ENCODE measurements around the gene EFCAB6. TPM values are rescaled to one million over a fixed set of nuclear protein-coding genes. Genes with fewer than 3 reads are reported as not detected.
A peak's percentile ranks its signal among the peaks of the same experiment; 100 is the strongest.

EFCAB6 gene
- total and polyA plus RNA-seq, 5 experiments from 2014 or later, result 0.14 to 1.7 (median 0.58) TPM; not detected in 2

DNA sequence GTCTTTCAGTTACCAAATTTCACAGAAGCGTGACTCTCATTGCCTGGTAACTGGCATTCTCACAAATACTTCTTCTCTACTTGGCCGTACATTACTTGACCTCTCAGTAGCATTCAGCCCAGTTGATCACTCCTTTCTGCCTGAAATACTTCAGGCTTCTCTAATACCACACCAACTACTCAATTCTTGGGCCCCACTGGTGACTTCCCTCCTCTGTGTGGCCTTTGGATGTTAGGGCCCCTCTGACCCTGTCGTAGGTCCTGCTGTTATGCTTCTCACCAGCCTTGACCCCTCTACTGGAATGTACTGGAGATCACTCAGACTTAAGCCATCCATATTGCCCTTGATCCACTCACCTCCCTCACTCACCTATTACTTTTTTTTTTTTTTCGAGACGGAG lies 2.2 kb upstream of the EFCAB6 start:
- H3K27ac Mint-ChIP-seq, result peak overlapping the region in 6 of 10 donors; percentile 1 to 68 (median 52)
- ATAC-seq, result no peak
- no peak for DNase-seq

DNA sequence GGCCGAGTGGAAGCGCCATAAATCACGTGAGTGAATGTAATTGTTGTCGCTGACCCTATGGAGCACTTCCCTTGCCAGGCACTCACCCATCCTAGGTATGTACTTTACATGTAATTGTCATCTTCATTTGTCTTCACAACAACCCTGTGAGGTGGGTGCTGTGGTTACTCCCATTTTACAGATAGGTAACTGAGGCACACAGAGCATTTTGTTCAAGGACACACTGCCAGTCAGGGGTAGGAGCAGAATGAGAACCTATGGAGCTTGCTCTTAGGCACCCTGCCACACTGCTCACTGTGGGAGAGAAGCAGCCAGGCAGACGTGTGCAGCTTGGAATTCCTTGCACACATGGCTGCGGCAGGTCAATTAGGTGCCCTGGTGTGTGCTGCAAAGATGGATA lies 785 bp upstream of the EFCAB6 start:
- Mint-ChIP-seq H3K4me3 (peak overlapping the region; percentile 89 to 97 (median 93)), H3K4me1 (peaks cover 19 to 45% (median 29%) of the 10 kb centered on the region in 4 donors), H3K36me3 (peaks cover 0 to 8% (median 4%) of the 10 kb centered on the region in 3 donors), H3K27me3 (no peaks in the 10 kb centered on the region), H3K9me3 (peaks cover 0 to 2% (median 0%) of the 10 kb centered on the region in 9 donors), H3K27ac (peak overlapping the region; percentile 89 to 98 (median 94))
- DNase-seq (no peak), ATAC-seq (no peak)
- POLR2A ChIA-PET, result interaction anchor here (0.9 to 1.4 kb wide), 2 partner anchors 133 to 368 kb away, joined by 3 read pairs; no protein-coding TSS in a partner anchor

More for the DNA sequence above, 2.2 kb upstream of the EFCAB6 start:
- peaks cover 0 to 8% (median 4%) of the 10 kb centered on the region in 3 donors for H3K36me3 Mint-ChIP-seq
- POLR2A ChIA-PET, result no interaction called here
- peaks cover 19 to 45% (median 29%) of the 10 kb centered on the region in 4 donors for H3K4me1 Mint-ChIP-seq
- H3K4me3 Mint-ChIP-seq, result peak overlapping the region; percentile 1 to 69 (median 24)
- H3K9me3 Mint-ChIP-seq, result peaks cover 0 to 2% (median 0%) of the 10 kb centered on the region in 9 donors
- no peaks in the 10 kb centered on the region for H3K27me3 Mint-ChIP-seq

DNA sequence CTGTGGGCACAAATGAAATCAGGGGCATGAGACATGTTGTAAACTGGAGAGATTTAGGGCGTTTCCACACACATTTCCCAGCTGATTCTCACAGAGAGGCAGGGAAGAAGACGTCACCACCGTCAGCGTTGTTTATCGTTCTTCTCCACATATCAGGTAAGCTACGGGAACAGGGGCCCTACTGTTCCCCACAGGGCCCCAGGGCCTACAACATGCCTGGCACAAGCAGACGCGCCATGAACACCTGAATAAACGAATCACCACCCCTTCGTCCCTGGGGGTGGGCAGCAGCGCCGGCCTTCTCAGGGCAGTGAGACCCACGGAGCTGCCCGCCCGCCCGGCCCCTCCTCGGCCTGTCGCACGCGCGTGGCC lies 342 bp downstream of the EFCAB6 start:
- ATAC-seq (peak in 1 of 2 donors; percentile 48), DNase-seq (peak in 1 of 10 donors; percentile 28)
- peak overlapping the region; percentile 89 to 97 (median 93) for H3K4me3 Mint-ChIP-seq
- peaks cover 0 to 8% (median 4%) of the 10 kb centered on the region in 3 donors for H3K36me3 Mint-ChIP-seq
- H3K27ac Mint-ChIP-seq, result peak overlapping the region; percentile 89 to 98 (median 94)
- POLR2A ChIA-PET, result interaction anchor here (0.5 to 1.4 kb wide), 2 partner anchors 134 to 855 kb away, joined by 3 read pairs; no protein-coding TSS in a partner anchor
- no peaks in the 10 kb centered on the region for H3K27me3 Mint-ChIP-seq
- H3K4me1 Mint-ChIP-seq, result peaks cover 19 to 45% (median 29%) of the 10 kb centered on the region in 4 donors
- H3K9me3 Mint-ChIP-seq, result no peaks in the 10 kb centered on the region

DNA sequence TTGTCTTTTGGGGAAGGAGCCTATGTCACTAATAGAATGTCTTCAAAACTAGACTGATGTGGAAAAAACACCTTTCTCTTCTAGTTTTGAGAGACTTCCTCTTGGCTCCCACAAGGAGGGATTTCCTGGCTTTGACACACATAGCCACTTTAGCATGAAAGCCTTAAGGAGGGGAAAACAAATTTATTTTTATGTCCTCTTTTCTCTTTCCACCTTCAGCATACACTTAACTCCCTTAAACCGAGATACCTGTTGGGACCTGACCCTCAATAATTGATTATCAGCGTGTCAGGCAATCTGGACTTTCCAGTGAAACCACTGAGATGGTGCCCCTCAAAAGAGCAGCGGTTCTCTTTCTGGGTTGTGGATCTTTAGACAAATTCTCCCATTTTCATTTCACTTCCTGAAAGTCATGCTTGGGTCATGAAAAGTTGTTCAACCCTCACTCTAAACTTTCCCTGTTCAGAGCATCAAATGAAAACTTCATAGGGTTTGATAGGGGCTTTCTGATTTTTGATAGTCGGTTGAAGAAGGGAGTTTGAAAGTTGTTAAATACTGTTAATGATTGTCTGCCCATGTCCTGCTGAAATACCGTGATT lies 9.1 kb downstream of the EFCAB6 start:
- ATAC-seq, result no peak
- Mint-ChIP-seq H3K36me3 (peaks cover 3 to 25% (median 13%) of the 10 kb centered on the region in 3 donors), H3K27ac (no peak overlapping the region), H3K27me3 (peaks cover 13 to 40% (median 18%) of the 10 kb centered on the region in 5 donors), H3K9me3 (peaks cover 4 to 34% (median 23%) of the 10 kb centered on the region in 9 donors), H3K4me1 (no peaks in the 10 kb centered on the region), H3K4me3 (no peak overlapping the region)
- DNase-seq, result no peak
- POLR2A ChIA-PET, result no interaction called here

DNA sequence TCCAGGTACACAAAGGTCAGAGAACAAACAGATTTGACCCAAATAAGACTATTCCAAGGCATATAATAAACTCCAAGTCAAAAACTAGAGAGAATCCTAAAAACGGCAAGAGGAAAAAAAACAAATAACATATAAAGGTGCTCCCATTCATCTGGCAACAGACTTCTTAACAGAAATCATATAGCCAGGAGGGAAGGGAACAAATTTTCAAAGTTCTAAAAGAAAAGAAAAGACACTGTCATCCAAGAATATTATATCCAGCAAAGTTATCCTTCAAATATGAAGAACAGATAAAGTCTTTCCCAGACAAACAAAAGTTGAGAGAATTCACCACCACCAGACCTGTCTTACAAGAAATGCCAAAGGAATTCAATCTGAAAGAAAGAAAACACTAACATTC lies 11.1 kb downstream of the EFCAB6 start:
- Mint-ChIP-seq H3K27ac (no peak overlapping the region), H3K4me3 (no peak overlapping the region), H3K36me3 (peaks cover 3 to 25% (median 15%) of the 10 kb centered on the region in 3 donors), H3K27me3 (peaks cover 17 to 40% (median 22%) of the 10 kb centered on the region in 5 donors), H3K9me3 (peaks cover 4 to 34% (median 23%) of the 10 kb centered on the region in 9 donors), H3K4me1 (peaks cover 0 to 2% (median 0%) of the 10 kb centered on the region in 4 donors)
- ATAC-seq, result no peak
- DNase-seq, result no peak
- POLR2A ChIA-PET, result no interaction called here

DNA sequence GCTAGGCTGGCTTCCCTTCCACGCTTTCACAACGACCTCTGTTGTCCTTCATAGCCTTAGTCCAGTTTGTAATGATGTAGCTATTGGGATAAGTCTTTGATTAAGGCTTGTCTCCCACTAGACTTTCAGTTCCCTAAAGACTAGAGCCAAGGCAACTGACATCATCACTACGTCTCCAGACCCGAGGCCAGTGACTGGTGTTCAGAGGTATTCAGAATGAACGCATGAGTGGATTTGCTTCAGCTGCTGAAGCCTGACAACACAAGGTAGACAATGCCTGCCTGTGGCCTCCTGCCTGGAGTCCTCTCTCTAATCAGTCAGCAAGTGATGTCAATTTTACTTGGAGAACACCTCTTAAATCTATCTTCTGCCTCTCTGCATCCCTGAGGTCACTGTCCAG lies 13.6 kb downstream of the EFCAB6 start:
- peaks cover 0 to 5% (median 0%) of the 10 kb centered on the region in 4 donors for H3K4me1 Mint-ChIP-seq
- DNase-seq, result no peak
- no peak for ATAC-seq
- H3K36me3 Mint-ChIP-seq, result peaks cover 3 to 25% (median 15%) of the 10 kb centered on the region in 3 donors
- no peak overlapping the region for H3K27ac Mint-ChIP-seq
- peaks cover 8 to 45% (median 25%) of the 10 kb centered on the region in 5 donors for H3K27me3 Mint-ChIP-seq
- peaks cover 4 to 34% (median 23%) of the 10 kb centered on the region in 9 donors for H3K9me3 Mint-ChIP-seq
- H3K4me3 Mint-ChIP-seq, result no peak overlapping the region
- POLR2A ChIA-PET, result no interaction called here

DNA sequence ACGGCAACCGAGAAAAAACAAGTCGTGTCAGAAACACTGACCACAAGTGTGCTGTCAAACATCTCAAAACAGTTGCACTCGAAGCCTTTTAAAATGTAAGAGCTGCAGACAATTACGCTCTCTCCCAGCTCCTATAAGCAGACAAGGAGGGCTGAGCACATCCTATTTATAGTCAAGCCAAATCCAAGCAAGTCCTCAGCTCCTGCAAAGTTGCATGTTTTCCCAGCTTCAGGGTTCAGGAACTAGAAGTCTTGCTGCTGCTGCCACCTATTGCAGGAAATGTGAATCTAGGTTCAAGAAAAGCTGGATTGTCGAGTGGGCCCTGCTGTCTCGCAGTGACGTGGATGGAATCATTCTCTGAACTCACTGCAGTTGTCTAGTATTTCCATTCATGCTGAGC lies 15.5 kb downstream of the EFCAB6 start:
- peaks cover 7 to 39% (median 25%) of the 10 kb centered on the region in 5 donors for H3K27me3 Mint-ChIP-seq
- ATAC-seq (no peak), DNase-seq (no peak)
- peaks cover 0 to 5% (median 0%) of the 10 kb centered on the region in 4 donors for H3K4me1 Mint-ChIP-seq
- H3K27ac Mint-ChIP-seq, result no peak overlapping the region
- POLR2A ChIA-PET, result no interaction called here
- no peak overlapping the region for H3K4me3 Mint-ChIP-seq
- H3K9me3 Mint-ChIP-seq, result peaks cover 3 to 23% (median 18%) of the 10 kb centered on the region in 9 donors
- peaks cover 3 to 21% (median 15%) of the 10 kb centered on the region in 3 donors for H3K36me3 Mint-ChIP-seq

DNA sequence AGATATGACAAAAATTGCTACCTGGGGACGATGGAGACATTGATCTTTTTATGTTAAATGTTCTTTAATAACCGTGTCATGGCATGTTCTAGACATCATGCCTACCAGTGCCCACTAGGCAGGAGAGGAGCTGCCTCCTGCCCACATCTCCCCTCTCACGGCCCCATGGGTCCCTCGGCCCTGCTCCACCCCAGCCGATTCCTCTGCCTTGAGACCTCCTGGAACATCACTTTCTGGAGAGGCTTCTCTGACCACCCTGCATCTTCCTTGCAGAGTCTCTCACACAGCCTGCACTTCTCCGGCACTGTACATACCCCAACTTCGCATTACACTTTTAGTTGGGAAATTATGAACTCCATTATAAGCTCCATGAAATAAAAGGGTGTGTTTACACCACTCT lies 16.8 kb downstream of the EFCAB6 start:
- ATAC-seq, result no peak
- Mint-ChIP-seq H3K4me1 (peaks cover 0 to 5% (median 0%) of the 10 kb centered on the region in 4 donors), H3K4me3 (no peak overlapping the region), H3K27me3 (peaks cover 3 to 26% (median 17%) of the 10 kb centered on the region in 5 donors), H3K9me3 (peaks cover 0 to 10% (median 7%) of the 10 kb centered on the region in 9 donors), H3K36me3 (peaks cover 0 to 8% (median 8%) of the 10 kb centered on the region in 3 donors), H3K27ac (no peak overlapping the region)
- DNase-seq, result no peak
- POLR2A ChIA-PET, result no interaction called here

DNA sequence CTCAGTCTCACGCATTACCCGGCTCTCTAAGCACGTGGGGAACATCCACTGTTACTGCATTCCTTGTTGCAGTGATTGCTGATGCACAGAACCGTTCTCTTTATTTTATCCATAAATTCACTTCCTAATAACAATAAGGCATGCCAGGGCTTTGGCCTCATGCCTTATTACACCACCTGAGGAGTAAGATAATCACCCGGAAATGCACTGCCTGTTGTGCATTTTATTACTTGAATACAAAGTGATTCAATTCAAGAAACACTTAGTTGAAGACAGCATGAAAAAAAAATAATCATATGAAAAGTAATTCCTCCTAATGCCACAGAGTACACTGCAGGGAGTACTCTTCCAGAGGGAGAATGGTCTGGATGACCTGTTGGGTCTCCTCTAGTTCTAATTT lies 19.2 kb downstream of the EFCAB6 start:
- Mint-ChIP-seq H3K9me3 (no peaks in the 10 kb centered on the region), H3K4me1 (peaks cover 0 to 5% (median 0%) of the 10 kb centered on the region in 4 donors), H3K27me3 (peaks cover 0 to 17% (median 7%) of the 10 kb centered on the region in 5 donors), H3K4me3 (no peak overlapping the region), H3K36me3 (peaks cover 0 to 2% (median 0%) of the 10 kb centered on the region in 3 donors), H3K27ac (no peak overlapping the region)
- no peak for ATAC-seq
- no peak for DNase-seq
- POLR2A ChIA-PET, result no interaction called here

DNA sequence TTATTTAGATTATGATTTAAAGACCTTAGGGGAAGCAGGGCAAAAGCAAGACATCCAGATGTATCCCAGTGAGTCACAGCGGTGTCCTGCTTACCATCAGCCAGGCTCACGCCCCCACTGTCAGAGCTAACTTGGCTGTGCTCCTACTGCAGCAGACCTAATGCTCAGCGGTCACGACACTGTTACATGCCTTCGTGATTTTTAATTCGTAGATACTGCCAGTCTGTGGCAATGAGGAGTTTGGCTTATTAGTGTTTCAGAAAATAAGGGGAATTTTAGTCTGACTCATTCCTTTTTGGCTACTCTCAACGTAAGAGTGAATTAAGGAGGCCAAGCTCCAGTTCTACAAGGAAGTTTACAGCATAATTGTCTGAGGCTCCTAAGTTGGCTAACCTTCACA lies 22.7 kb downstream of the EFCAB6 start:
- POLR2A ChIA-PET, result no interaction called here
- peak overlapping the region in 1 of 10 donors; percentile 60 for H3K27ac Mint-ChIP-seq
- H3K4me3 Mint-ChIP-seq, result no peak overlapping the region

DNA sequence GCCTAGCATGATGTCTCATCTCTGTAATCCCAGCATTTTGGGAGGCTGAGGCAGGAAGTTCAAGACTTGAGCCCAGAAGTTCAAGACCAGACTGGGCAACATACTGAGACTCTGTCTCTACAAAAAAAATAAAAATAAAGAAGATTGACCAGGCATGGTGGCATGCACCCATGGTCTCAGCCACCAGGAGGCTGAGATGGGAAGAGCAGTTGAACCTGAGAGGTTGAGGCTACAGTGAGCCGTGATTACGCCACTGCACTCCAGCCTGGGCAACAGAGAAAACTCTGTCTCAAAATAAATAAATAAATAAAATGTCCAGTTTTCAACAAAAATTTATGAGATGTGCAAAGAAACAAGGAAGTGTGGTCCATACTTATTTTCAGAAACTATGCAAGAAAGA lies 28.3 kb downstream of the EFCAB6 start:
- ATAC-seq (no peak), DNase-seq (no peak)
- H3K36me3 Mint-ChIP-seq, result peaks cover 0 to 6% (median 6%) of the 10 kb centered on the region in 3 donors
- no peaks in the 10 kb centered on the region for H3K4me1 Mint-ChIP-seq
- no peak overlapping the region for H3K27ac Mint-ChIP-seq
- H3K27me3 Mint-ChIP-seq, result peaks cover 5 to 15% (median 6%) of the 10 kb centered on the region in 5 donors
- H3K4me3 Mint-ChIP-seq, result no peak overlapping the region
- no peaks in the 10 kb centered on the region for H3K9me3 Mint-ChIP-seq
- POLR2A ChIA-PET, result no interaction called here

More for the DNA sequence above, 22.7 kb downstream of the EFCAB6 start:
- no peaks in the 10 kb centered on the region for H3K4me1 Mint-ChIP-seq
- H3K9me3 Mint-ChIP-seq, result no peaks in the 10 kb centered on the region
- no peak for DNase-seq
- peaks cover 3 to 12% (median 5%) of the 10 kb centered on the region in 5 donors for H3K27me3 Mint-ChIP-seq
- ATAC-seq, result no peak
- H3K36me3 Mint-ChIP-seq, result no peaks in the 10 kb centered on the region

DNA sequence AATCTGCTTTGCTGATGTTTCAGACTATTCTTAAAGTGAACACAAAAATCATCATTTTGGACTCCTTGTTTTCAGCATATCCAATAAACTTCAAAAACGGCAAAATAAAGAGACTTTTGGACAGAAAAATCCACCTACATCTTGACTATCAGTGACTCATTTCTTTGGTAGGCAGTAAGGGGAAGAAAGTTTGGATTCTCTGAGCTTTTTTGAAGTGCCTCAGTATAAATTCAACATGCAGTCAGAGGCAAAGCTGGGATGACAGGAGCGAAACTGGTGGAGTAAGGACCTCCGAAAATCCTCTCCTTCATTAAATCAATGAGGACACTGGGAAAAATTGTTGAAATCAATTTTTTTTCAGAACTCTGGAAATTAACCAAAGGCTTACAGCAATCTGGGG lies 29.7 kb downstream of the EFCAB6 start:
- POLR2A ChIA-PET, result no interaction called here
- H3K4me1 Mint-ChIP-seq, result no peaks in the 10 kb centered on the region
- ATAC-seq (no peak), DNase-seq (no peak)
- no peak overlapping the region for H3K27ac Mint-ChIP-seq
- H3K9me3 Mint-ChIP-seq, result no peaks in the 10 kb centered on the region
- no peak overlapping the region for H3K4me3 Mint-ChIP-seq
- H3K27me3 Mint-ChIP-seq, result peaks cover 5 to 15% (median 6%) of the 10 kb centered on the region in 5 donors
- peaks cover 0 to 6% (median 6%) of the 10 kb centered on the region in 3 donors for H3K36me3 Mint-ChIP-seq

DNA sequence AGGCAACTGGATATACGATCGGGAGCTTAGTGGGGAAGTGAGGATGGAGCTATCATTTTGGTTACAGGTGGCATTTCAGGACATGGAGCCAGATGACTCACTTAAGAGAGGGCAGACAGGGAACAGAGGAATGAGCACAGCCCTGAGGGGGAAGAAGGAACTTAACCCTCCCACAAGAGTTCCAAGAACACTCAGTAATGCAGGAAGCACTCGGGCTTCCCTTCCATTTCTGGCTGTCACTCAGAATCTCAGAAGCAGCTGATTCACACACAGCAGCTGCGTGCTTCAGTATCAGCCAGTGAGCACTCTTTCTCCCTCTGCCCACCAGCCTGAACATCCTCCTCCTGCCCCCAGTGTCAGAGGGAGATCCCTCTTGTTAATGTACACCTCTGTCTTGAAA lies 34.8 kb downstream of the EFCAB6 start:
- no peak for DNase-seq
- Mint-ChIP-seq H3K4me3 (no peak overlapping the region), H3K27ac (no peak overlapping the region), H3K4me1 (no peaks in the 10 kb centered on the region), H3K27me3 (peaks cover 0 to 13% (median 12%) of the 10 kb centered on the region in 5 donors), H3K36me3 (peaks cover 0 to 6% (median 6%) of the 10 kb centered on the region in 3 donors), H3K9me3 (no peaks in the 10 kb centered on the region)
- ATAC-seq, result no peak
- POLR2A ChIA-PET, result no interaction called here
